ENCODE results near the gene CARS1.

CARS1 gene

GRCh38 chr11:3058753-3059664 is 1.8 kb upstream of the CARS1 start:
- ATAC-seq = no peak

GRCh38 chr11:3056296-3057068 is 741 bp downstream of the CARS1 start:
- peak in 1 of 2 donors; percentile 2 for ATAC-seq

GRCh38 chr11:3055891-3056290 is 1.3 kb downstream of the CARS1 start:
- ATAC-seq = no peak

GRCh38 chr11:3052567-3052966 is 4.7 kb downstream of the CARS1 start:
- ATAC-seq = no peak

GRCh38 chr11:3052109-3052479 is 5.1 kb downstream of the CARS1 start:
- ATAC-seq = no peak

GRCh38 chr11:3051196-3052108 is 5.8 kb downstream of the CARS1 start:
- no peak for ATAC-seq

- no peak for ATAC-seq
These were observed 6.6 kb downstream of the CARS1 start for GRCh38 chr11:3050386-3051195.

GRCh38 chr11:3049430-3050243 is 7.6 kb downstream of the CARS1 start:
- ATAC-seq = peak; percentile 91 to 98

GRCh38 chr11:3047637-3048036 is 9.6 kb downstream of the CARS1 start:
- ATAC-seq = no peak

GRCh38 chr11:3046641-3047040 is 10.6 kb downstream of the CARS1 start:
- no peak for ATAC-seq

- no peak for ATAC-seq
These were observed 11.0 kb downstream of the CARS1 start for GRCh38 chr11:3046190-3046589.

- ATAC-seq = no peak
These were observed 12.3 kb downstream of the CARS1 start for GRCh38 chr11:3044915-3045314.

GRCh38 chr11:3044004-3044403 is 13.2 kb downstream of the CARS1 start:
- ATAC-seq = no peak

- ATAC-seq = no peak
These were observed 13.8 kb downstream of the CARS1 start for GRCh38 chr11:3043315-3043871.

- no peak for ATAC-seq
These were observed 14.5 kb downstream of the CARS1 start for GRCh38 chr11:3042496-3043314.

- ATAC-seq = no peak
These were observed 15.4 kb downstream of the CARS1 start for GRCh38 chr11:3041699-3042441.

GRCh38 chr11:3040881-3041280 is 16.3 kb downstream of the CARS1 start:
- no peak for ATAC-seq

- ATAC-seq = no peak
These were observed 19.3 kb downstream of the CARS1 start for GRCh38 chr11:3037945-3038271.

All from activated CD4-positive, CD25-positive, alpha-beta regulatory T cell treated with anti-CD3 and anti-CD28 coated beads, Interleukin-2, amount 50 U/mL, for 24 hours (primary cell).